H1 (cell line): ENCODE results near the gene DDX1. TPM values are rescaled to one million over a fixed set of nuclear protein-coding genes. Genes with fewer than 3 reads are reported as not detected.

Experiments used
- CTCF ChIA-PET: fragments of 300-600 bp; sonication (Branson Sonifier 250); formaldehyde crosslinking; loops from one replicate; lab custom pipeline; 2021; ENCODE audit not compliant: partially characterized antibody; lab: Charles Lee
- POLR2A ChIA-PET: fragments of 300-600 bp; sonication (Branson Sonifier 250); formaldehyde crosslinking; loops from one replicate; lab custom pipeline; 2021; ENCODE audit warnings: inconsistent platforms; ENCODE audit not compliant: partially characterized antibody; lab: Charles Lee
- DNase-seq, 2 experiments: peaks; one replicate each; pipeline versions ENCODE4 v3.0.0 to v3.0.0-alpha.2; 2010 to 2022; ENCODE audit warnings: low spot score in 2 of 2, low read depth in 1 of 2, mixed read lengths in 1 of 2
- FAIRE-seq: peaks from 2 replicates; lab custom pipeline; 2011; peaks lifted over from hg19 to GRCh38; lab: Jason Lieb, UNC
- H2AFZ ChIP-seq: 2 replicates; pipeline ENCODE4 v1.8.1; 2012; ENCODE audit warnings: low read length, inconsistent platforms
- H2AK5ac ChIP-seq: 2 replicates; pipeline ENCODE4 v1.6.1; 2013; ENCODE audit warnings: low read depth, low read length
- H2BK120ac ChIP-seq: replicated peaks from 2 replicates; pipeline ENCODE3; 2013; ENCODE audit warnings: low read depth, low read length, inconsistent platforms
- H2BK12ac ChIP-seq: 2 replicates; pipeline ENCODE4 v1.6.1; 2013; ENCODE audit warnings: low read depth, low read length
- H2BK15ac ChIP-seq: 2 replicates; pipeline ENCODE4 v1.6.1; 2013; ENCODE audit warnings: low read length
- H2BK20ac ChIP-seq: 2 replicates; pipeline ENCODE4 v1.6.1; 2013; ENCODE audit warnings: low read length
- H2BK5ac ChIP-seq: 2 replicates; pipeline ENCODE4 v1.6.1; 2013; ENCODE audit warnings: low read depth, low read length
- H3K14ac ChIP-seq: 2 replicates; pipeline ENCODE4 v1.6.1; 2013; ENCODE audit warnings: inconsistent platforms; ENCODE audit not compliant: insufficient read length
- H3K18ac ChIP-seq: 2 replicates; pipeline ENCODE4 v1.6.1; 2013; ENCODE audit warnings: low read length; ENCODE audit errors: extremely low read depth
- H3K23ac ChIP-seq: 2 replicates; pipeline ENCODE4 v1.6.1; 2013; ENCODE audit warnings: inconsistent platforms; ENCODE audit not compliant: insufficient read length
- H3K23me2 ChIP-seq: 2 replicates; pipeline ENCODE4 v1.6.1; 2013; ENCODE audit warnings: low read depth, low read length
- H3K27ac ChIP-seq: 2 replicates; pipeline ENCODE4 v1.6.1; 2011; ENCODE audit warnings: low read depth, low read length, inconsistent platforms
- H3K27me3 ChIP-seq, 4 experiments: replicated peaks in 1 of 4; 1 replicate in 1 of 4; 2 replicates in 3 of 4; pipeline versions ENCODE4 v1.6.1 to v1.8.1; 2011 to 2013; ENCODE audit warnings: low read length in 3 of 4, mild to moderate bottlenecking in 3 of 4, inconsistent platforms in 2 of 4, mixed read lengths in 2 of 4, moderate library complexity in 1 of 4; ENCODE audit not compliant: control insufficient read depth in 3 of 4, insufficient read depth in 3 of 4; ENCODE audit errors: extremely low read depth in 1 of 4
- H3K36me3 ChIP-seq, 4 experiments: 2 replicates each; pipeline versions ENCODE4 v1.6.1 to v1.8.1; 2011 to 2013; ENCODE audit warnings: mild to moderate bottlenecking in 4 of 4, low read length in 3 of 4, moderate library complexity in 2 of 4, control low read depth in 1 of 4, inconsistent platforms in 1 of 4; ENCODE audit not compliant: insufficient read depth in 4 of 4, control insufficient read depth in 2 of 4
- H3K4ac ChIP-seq: replicated peaks from 2 replicates; pipeline ENCODE3; 2013; ENCODE audit warnings: low read length, low read depth, mixed read lengths, inconsistent platforms; ENCODE audit not compliant: insufficient read length
- H3K4me1 ChIP-seq, 4 experiments: replicated peaks in 1 of 4; 1 replicate in 1 of 4; 2 replicates in 3 of 4; pipeline versions ENCODE4 v1.6.1 to v1.8.1; 2011 to 2013; ENCODE audit warnings: low read length in 3 of 4, inconsistent platforms in 2 of 4, mixed read lengths in 1 of 4; ENCODE audit not compliant: insufficient read depth in 4 of 4, control insufficient read depth in 3 of 4
- H3K4me2 ChIP-seq, 2 experiments: 2 replicates each; pipeline versions ENCODE4 v1.6.1 to v1.8.1; 2011 to 2013; ENCODE audit warnings: low read depth in 2 of 2, low read length in 2 of 2, control low read depth in 1 of 2, inconsistent platforms in 1 of 2, mild to moderate bottlenecking in 1 of 2; ENCODE audit not compliant: insufficient read depth in 1 of 2
- H3K4me3 ChIP-seq, 4 experiments: fragments of 200-600, 300-600 bp in 1 of 4; sonication (generic), shearing (Covaris generic), sonication (Bioruptor Twin) in 1 of 4; 2 replicates each; pipeline versions ENCODE4 v1.5.1 to v1.8.1; 2011 to 2016; ENCODE audit warnings: low read length in 4 of 4, low read depth in 3 of 4, control low read depth in 2 of 4, inconsistent platforms in 2 of 4, mild to moderate bottlenecking in 2 of 4, mixed read lengths in 1 of 4, moderate library complexity in 1 of 4; ENCODE audit not compliant: insufficient read depth in 2 of 4; ENCODE audit errors: extremely low read depth in 1 of 4
- H3K56ac ChIP-seq: replicated peaks from 2 replicates; pipeline ENCODE3; 2013; ENCODE audit warnings: low read depth, mild to moderate bottlenecking, mixed read lengths, low read length, inconsistent platforms; ENCODE audit not compliant: insufficient read length
- H3K79me1 ChIP-seq: 2 replicates; pipeline ENCODE4 v1.6.1; 2013; ENCODE audit warnings: low read depth, low read length, control low read depth
- H3K79me2 ChIP-seq, 2 experiments: 2 replicates each; pipeline versions ENCODE4 v1.6.1 to v1.8.1; 2012 to 2013; ENCODE audit warnings: low read length in 2 of 2, mild to moderate bottlenecking in 2 of 2, inconsistent platforms in 1 of 2; ENCODE audit not compliant: insufficient read depth in 2 of 2, control insufficient read depth in 1 of 2
- H3K9ac ChIP-seq, 4 experiments: replicated peaks in 1 of 4; 1 replicate in 1 of 4; 2 replicates in 3 of 4; pipeline versions ENCODE4 v1.6.1 to v1.8.1; 2011 to 2013; ENCODE audit warnings: low read depth in 3 of 4, low read length in 3 of 4, control low read depth in 2 of 4, mild to moderate bottlenecking in 2 of 4, moderate library complexity in 2 of 4, inconsistent platforms in 1 of 4; ENCODE audit errors: extremely low read depth in 1 of 4
- H3K9me3 ChIP-seq, 2 experiments: 2 replicates each; pipeline versions ENCODE4 v1.6.1 to v1.8.1; 2012 to 2013; ENCODE audit warnings: mild to moderate bottlenecking in 2 of 2, moderate library complexity in 2 of 2, control low read depth in 1 of 2, inconsistent platforms in 1 of 2, low read depth in 1 of 2, low read length in 1 of 2, mixed read lengths in 1 of 2; ENCODE audit not compliant: insufficient read depth in 2 of 2
- H4K20me1 ChIP-seq, 2 experiments: replicated peaks in 1 of 2; 2 replicates each; pipeline versions ENCODE3 to v1.8.1; 2011 to 2013; ENCODE audit warnings: inconsistent platforms in 2 of 2, low read length in 2 of 2, mild to moderate bottlenecking in 1 of 2; ENCODE audit not compliant: insufficient read depth in 2 of 2, control insufficient read depth in 1 of 2
- H4K5ac ChIP-seq: 2 replicates; pipeline ENCODE4 v1.6.1; 2013; ENCODE audit warnings: low read length, low read depth, mixed read lengths, inconsistent platforms; ENCODE audit not compliant: insufficient read length
- H4K8ac ChIP-seq: 2 replicates; pipeline ENCODE4 v1.8.0; 2013; ENCODE audit warnings: mild to moderate bottlenecking, moderate library complexity, low read length, inconsistent platforms; ENCODE audit not compliant: insufficient read depth; ENCODE audit errors: extremely low read depth
- H4K91ac ChIP-seq: replicated peaks from 2 replicates; pipeline ENCODE3; 2013; ENCODE audit warnings: low read length, mixed read lengths, inconsistent platforms; ENCODE audit not compliant: insufficient read length
- BACH1 ChIP-seq: IDR thresholded peaks from 2 replicates; pipeline ENCODE4 v1.6.1; 2012; ENCODE audit warnings: low read length, improper control_type of control experiment
- CBX5 ChIP-seq: fragments of 300-800, 300-1000 bp; sonication (generic); IDR thresholded peaks from 2 replicates; pipeline ENCODE4 v1.7.1; 2016; ENCODE audit warnings: antibody characterized with exemption, low read length, low read depth
- HDAC6 ChIP-seq: IDR thresholded peaks from one replicate; pipeline ENCODE4 v1.7.1; 2012; ENCODE audit warnings: low read depth, mild to moderate bottlenecking, inconsistent platforms, low read length, moderate library complexity
- JUND ChIP-seq: IDR thresholded peaks from 2 replicates; pipeline ENCODE4 v1.6.1; 2011; ENCODE audit warnings: mild to moderate bottlenecking, improper control_type of control experiment, low read length
- KDM1A ChIP-seq: fragments of 200-600, 300-600 bp; sonication (generic); IDR thresholded peaks from 2 replicates; pipeline ENCODE4 v1.7.1; 2016; ENCODE audit warnings: mild to moderate bottlenecking, low read length, borderline replicate concordance
- KDM5A ChIP-seq: fragments of 200-600 bp; IDR thresholded peaks from 2 replicates; pipeline ENCODE4 v1.7.1; 2012; ENCODE audit warnings: mild to moderate bottlenecking, low read length, inconsistent platforms, mixed read lengths
- MAX ChIP-seq: IDR thresholded peaks from 2 replicates; pipeline ENCODE4 v1.6.1; 2012; ENCODE audit warnings: inconsistent platforms
- POU5F1 ChIP-seq: IDR thresholded peaks from 2 replicates; pipeline ENCODE4 v1.6.1; 2011; ENCODE audit warnings: low read depth, mild to moderate bottlenecking, low read length, moderate library complexity
- RAD21 ChIP-seq, 2 experiments: IDR thresholded peaks in 1 of 2; conservative IDR thresholded peaks in 1 of 2; 2 replicates each; pipeline ENCODE4 v1.6.1; 2011; ENCODE audit warnings: low read depth in 2 of 2, low read length in 2 of 2, improper control_type of control experiment in 1 of 2, inconsistent platforms in 1 of 2, mild to moderate bottlenecking in 1 of 2, moderate library complexity in 1 of 2
- SRF ChIP-seq: IDR thresholded peaks from 2 replicates; pipeline ENCODE4 v1.6.1; 2011; ENCODE audit warnings: mild to moderate bottlenecking, low read depth, low read length, moderate library complexity
- TAF1 ChIP-seq: IDR thresholded peaks from 2 replicates; pipeline ENCODE4 v1.6.1; 2011; ENCODE audit warnings: mild to moderate bottlenecking, low read depth, low read length
- ZNF274 ChIP-seq: IDR thresholded peaks from 2 replicates; pipeline ENCODE4 v1.7.0; 2012; ENCODE audit warnings: low read length, borderline replicate concordance; ENCODE audit errors: extremely low read depth
- WGBS, 2 experiments: shearing (Covaris generic) in 1 of 2; methylation state at CpG; one replicate each; pipeline versions ENCODE4 v1.1.6 to v1.1.7; 2013 to 2015; ENCODE audit warnings: low lambda C conversion rate in 2 of 2, mixed read lengths in 2 of 2, inconsistent platforms in 1 of 2, low coverage in 1 of 2, missing lambda C conversion rate in 1 of 2; ENCODE audit not compliant: insufficient replicate concordance in 2 of 2, insufficient coverage in 1 of 2, insufficient read length in 1 of 2; ENCODE audit errors: extremely low coverage in 1 of 2, missing lambda C conversion rate in 1 of 2; 5-methylcytosine and 5-hydroxymethylcytosine counted together
- polyA plus RNA-seq, 7 experiments: library from polyadenylated mRNA; depleted of rRNA in 3 of 7; stranded (reverse) in 5 of 7; unstranded in 2 of 7; fragments of >200 nt in 5 of 7; fragments of 200-250 nt in 2 of 7; gene quantifications; 1 replicate in 5 of 7; 2 replicates in 1 of 7; 4 replicates in 1 of 7; pipeline versions ENCODE4 v1.2.1 to v1.2.3, GENCODE V29; 2011 to 2013; ENCODE audit warnings: missing spikeins in 2 of 7, mixed read lengths in 2 of 7
- total RNA-seq: library from RNA; stranded (reverse); fragmentation: NEBNext Ultra II Directional; extraction: Animal tissue kit (Norgen Biotek cat#: 25700); gene quantifications from 2 replicates; pipeline ENCODE4 v1.2.1, GENCODE V29; 2021

Gene DDX1
- total and polyA plus RNA-seq, 2 of the 8 experiments (the other 6 are each of a cell fraction or from before 2014, with no cell fraction given) = 51.1 to 161 TPM

GRCh38 chr2:15636972-15637785 lies 45.5 kb downstream of the DDX1 start:
- H4K8ac ChIP-seq = no peak overlapping the region
- ChIA-PET CTCF (interaction anchor here (0.6 to 6.4 kb wide), 51 partner anchors 9 to 1132 kb away, joined by 3 to 31 read pairs (median 4); partner anchors contain the start of gene MYCN), POLR2A (interaction anchor here (0.9 kb wide), 1 partner anchor 188 kb away, joined by 3 read pairs; no protein-coding TSS in a partner anchor)
- no peak overlapping the region for H3K4me3 ChIP-seq
- no peak overlapping the region for H4K91ac ChIP-seq
- H3K18ac ChIP-seq = no peak overlapping the region
- H2BK12ac ChIP-seq = no peak overlapping the region
- peaks cover 4 to 39% (median 18%) of the 10 kb centered on the region in 4 experiments; a peak in 7 of 8 replicates for H3K36me3 ChIP-seq
- no peaks in the 10 kb centered on the region for H3K9me3 ChIP-seq
- no peaks in the 10 kb centered on the region for H3K23me2 ChIP-seq
- H2BK20ac ChIP-seq = no peak overlapping the region
- H3K4me2 ChIP-seq = no peak overlapping the region
- H2BK15ac ChIP-seq = no peak overlapping the region
- no peak overlapping the region for H3K56ac ChIP-seq
- no peak overlapping the region for H3K4ac ChIP-seq
- no peaks in the 10 kb centered on the region for H3K27me3 ChIP-seq
- no peak overlapping the region for H3K14ac ChIP-seq
- no peak overlapping the region for H2BK5ac ChIP-seq
- H2AK5ac ChIP-seq = no peak overlapping the region
- H3K23ac ChIP-seq = no peak overlapping the region
- H4K20me1 ChIP-seq = no peaks in the 10 kb centered on the region
- FAIRE-seq (peak; percentile 79), DNase-seq (peak; percentile 31 to 80)
- no peak overlapping the region for H2BK120ac ChIP-seq
- H2AFZ ChIP-seq = no peak overlapping the region
- no peaks in the 10 kb centered on the region for H3K79me2 ChIP-seq
- no peaks in the 10 kb centered on the region; the same call in 1 of the 2 replicates for H3K79me1 ChIP-seq
- no peak overlapping the region for H3K9ac ChIP-seq
- 27% methylated on average over 6 of the region's 6 CpGs; no CpG with 5 or more reads in 1 of the 2 experiments for WGBS, 2 experiments
- H3K4me1 ChIP-seq = no peaks in the 10 kb centered on the region; a peak in 1 of 7 replicates
- no peak overlapping the region for H3K27ac ChIP-seq
- H4K5ac ChIP-seq = no peak overlapping the region
- TF ChIP-seq RAD21 (IDR thresholded peaks at IDR 0.05 in 1 of 2, conservative IDR thresholded peaks at IDR 0.05 in 1 of 2; ENCODE audit: low read depth in 2 of 2, low read length in 2 of 2) (peak; percentile 100), CBX5 (no peak), SRF (no peak; the same call in 1 of the 2 replicates), KDM5A (no peak), HDAC6 (no peak), ZNF274 (no peak), MAX (no peak), JUND (no peak), POU5F1 (no peak), TAF1 (no peak), BACH1 (no peak), KDM1A (no peak)
